GM12875 (cell line): ENCODE results near the gene CDHR3.
"Not testable (repeated sequence)": the region's sequence is repeated elsewhere in the genome, so short reads cannot be mapped to it uniquely, and the experiment has no call there.

Source experiments
- H3K4me3 ChIP-seq: one replicate; pipeline ENCODE4 v1.5.1; 2011; ENCODE audit warnings: low read depth, low read length, control low read depth
- TF ChIP-seq, protein P1 (sequence below): IDR thresholded peaks from 2 replicates; pipeline ENCODE4 v1.5.1; 2011; ENCODE audit warnings: low read depth, mild to moderate bottlenecking, control low read depth, inconsistent platforms, low read length, moderate library complexity, borderline replicate concordance; ENCODE audit not compliant: insufficient read depth

Gene CDHR3

DNA sequence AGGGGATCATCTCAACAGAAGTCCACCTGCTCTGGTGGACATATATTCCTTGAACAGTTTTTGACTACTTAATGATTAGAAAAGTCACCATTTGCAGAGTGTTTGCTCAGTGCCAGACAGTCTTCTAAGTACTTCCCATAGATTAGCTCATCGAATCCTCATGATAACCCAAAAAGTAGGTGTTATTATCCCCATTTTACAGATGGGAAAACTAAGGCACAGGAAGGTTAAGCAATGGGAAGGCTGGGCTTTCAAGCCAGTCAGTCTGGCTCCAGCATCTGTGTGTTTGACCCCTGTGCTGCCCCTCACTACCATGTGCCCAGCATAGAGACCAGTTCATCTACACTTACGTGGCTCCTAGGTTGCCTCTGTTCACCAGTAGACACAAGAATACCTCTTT is 15.9 kb downstream of the CDHR3 start:
- no peak overlapping the region for H3K4me3 ChIP-seq

GRCh38 chr7:105979405-105979804 is 16.3 kb downstream of the CDHR3 start:
- H3K4me3 ChIP-seq = no peak overlapping the region
- TF ChIP-seq, protein P1, sequence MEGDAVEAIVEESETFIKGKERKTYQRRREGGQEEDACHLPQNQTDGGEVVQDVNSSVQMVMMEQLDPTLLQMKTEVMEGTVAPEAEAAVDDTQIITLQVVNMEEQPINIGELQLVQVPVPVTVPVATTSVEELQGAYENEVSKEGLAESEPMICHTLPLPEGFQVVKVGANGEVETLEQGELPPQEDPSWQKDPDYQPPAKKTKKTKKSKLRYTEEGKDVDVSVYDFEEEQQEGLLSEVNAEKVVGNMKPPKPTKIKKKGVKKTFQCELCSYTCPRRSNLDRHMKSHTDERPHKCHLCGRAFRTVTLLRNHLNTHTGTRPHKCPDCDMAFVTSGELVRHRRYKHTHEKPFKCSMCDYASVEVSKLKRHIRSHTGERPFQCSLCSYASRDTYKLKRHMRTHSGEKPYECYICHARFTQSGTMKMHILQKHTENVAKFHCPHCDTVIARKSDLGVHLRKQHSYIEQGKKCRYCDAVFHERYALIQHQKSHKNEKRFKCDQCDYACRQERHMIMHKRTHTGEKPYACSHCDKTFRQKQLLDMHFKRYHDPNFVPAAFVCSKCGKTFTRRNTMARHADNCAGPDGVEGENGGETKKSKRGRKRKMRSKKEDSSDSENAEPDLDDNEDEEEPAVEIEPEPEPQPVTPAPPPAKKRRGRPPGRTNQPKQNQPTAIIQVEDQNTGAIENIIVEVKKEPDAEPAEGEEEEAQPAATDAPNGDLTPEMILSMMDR = no peak

More for the DNA sequence above, 15.9 kb downstream of the CDHR3 start:
- TF ChIP-seq, protein P1 = no peak

DNA sequence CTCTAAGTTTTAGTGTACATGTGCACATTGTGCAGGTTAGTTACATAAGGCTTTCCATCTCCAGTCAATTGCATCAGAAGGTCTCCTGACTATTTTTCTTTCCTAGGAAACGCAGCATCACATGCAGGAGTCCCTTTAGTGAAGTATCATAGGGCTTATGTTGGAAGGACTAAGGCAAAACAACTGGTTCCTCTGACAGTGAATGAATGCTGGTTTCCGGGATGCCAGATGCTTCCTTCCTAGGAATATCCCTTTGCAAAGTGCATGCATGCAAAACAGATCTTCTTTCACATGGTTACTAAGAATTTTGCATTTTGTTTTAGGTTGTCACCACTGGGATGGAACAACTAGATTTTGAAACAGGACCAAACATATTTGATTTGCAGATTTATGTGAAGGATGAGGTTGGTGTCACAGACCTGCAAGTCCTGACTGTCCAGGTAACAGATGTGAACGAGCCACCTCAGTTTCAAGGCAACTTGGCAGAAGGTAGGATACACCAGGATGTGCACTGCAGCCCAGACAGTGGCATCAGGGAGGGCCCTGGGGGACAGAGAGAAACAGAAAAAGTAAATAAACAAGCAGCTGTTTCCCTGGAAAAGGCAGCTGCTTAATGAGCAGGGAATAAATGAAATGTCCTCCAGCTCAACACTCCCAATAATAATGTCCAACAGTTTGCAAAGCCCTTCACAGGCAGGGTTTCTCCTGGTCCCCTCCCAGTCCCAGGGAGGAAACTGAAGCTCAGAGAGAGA is 17.8 kb downstream of the CDHR3 start:
- H3K4me3 ChIP-seq = no peak overlapping the region
- TF ChIP-seq, protein P1 = no peak

GRCh38 chr7:105982388-105982787 is 19.3 kb downstream of the CDHR3 start:
- TF ChIP-seq, protein P1 = no peak

DNA sequence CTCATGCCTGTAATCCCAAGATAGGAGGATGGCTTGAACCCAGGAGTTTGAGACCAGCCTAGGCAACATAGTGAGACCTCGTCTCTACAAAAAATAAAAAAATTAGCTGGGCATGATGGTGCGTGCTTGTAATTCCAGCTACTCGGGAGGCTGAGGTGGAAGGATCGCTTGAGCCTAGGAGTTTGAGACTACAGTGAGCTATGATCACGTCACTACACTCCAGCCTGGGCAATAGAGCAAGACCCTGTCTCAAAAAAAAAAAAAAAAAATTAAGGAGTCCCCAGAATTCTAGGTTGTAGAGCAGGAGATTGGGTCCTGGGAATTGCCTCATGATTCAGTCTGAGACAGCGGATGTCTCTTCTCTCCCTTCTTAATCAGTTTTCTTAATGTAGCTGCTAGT is 21.7 kb downstream of the CDHR3 start:
- not testable (repeated sequence) for H3K4me3 ChIP-seq

More at GRCh38 chr7:105982388-105982787, 19.3 kb downstream of the CDHR3 start:
- H3K4me3 ChIP-seq = no peak overlapping the region

GRCh38 chr7:105985229-105985628 is 22.2 kb downstream of the CDHR3 start:
- TF ChIP-seq, protein P1 = no peak
- H3K4me3 ChIP-seq = no peak overlapping the region

GRCh38 chr7:105985672-105986215 is 22.7 kb downstream of the CDHR3 start:
- TF ChIP-seq, protein P1 = no peak

More at GRCh38 chr7:105985672-105986215, 22.7 kb downstream of the CDHR3 start:
- H3K4me3 ChIP-seq = no peak overlapping the region
